CD4-positive, alpha-beta T cell treated with Interleukin-21 for 1 hour (primary cell): ENCODE measurements around the gene IRAG1.

Source experiments
- DNase-seq: peaks from one replicate; pipeline ENCODE4 v3.0.0-alpha.2; 2020

The IRAG1 gene

DNA sequence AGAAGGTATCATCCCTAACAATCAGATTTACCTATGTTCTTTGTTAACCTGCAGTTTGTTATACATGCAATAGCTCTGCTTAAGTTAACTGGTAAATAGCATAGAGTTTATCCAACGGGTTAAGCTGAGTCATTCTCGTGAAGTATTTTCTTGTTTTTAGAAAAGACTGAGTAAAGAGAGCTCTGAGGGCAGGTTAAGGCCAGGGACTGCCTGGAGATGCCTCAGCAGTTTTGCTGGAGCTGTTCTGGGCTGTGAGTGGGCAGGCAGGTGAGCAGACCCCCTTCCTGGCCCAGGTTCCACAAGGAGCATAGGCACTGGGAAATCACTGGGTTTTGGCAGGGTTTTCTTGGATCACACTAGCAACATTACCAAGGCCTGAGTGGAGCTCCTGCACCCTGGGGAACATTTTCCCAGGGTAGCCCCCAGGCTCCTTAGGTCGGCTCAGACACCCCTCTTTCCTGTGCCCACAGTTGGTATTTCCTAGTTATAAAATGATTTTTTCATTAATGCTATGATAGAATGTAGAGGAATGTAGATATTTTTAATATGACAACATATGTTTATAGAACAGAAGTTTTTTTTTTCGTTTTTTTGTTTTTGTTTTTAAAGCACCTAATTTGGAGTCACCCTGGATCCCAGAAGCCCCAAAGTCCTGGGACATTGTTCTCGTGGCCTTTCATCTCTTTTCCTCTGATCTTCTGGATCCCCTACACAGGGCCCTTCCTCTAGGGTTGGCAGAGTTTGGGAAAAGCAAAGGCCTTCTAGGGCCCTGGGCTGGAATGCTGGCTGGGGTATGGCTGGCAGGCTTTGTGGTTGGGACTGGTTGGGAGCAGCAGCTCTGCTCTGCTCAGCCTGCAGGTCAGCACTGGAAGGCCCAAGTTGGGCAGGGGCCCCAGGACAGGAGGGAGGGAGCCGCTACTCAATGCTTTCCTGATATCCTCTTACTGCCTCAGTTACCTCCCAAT, 26.7 kb downstream of the IRAG1 start:
- DNase-seq, result no peak

DNA sequence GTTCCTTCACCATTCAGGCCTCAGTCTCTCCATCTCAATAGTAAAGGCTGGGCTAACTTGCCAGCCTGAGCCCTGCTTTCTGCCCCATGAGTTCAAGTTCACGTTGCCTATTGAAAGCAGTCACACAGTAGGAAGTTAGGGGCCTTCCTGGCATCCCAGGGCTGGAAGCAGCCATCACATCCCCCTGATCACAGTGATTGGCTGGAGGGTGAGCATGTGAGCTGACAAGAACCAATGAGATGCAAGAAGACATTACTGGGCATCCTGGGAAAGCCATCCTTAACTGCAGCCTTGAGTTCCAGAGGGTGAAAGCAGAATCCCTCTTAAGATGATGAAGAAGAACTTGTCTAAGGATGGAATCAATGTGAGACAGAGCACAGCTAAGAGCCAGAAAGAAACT, 29.1 kb downstream of the IRAG1 start:
- DNase-seq, result no peak

DNA sequence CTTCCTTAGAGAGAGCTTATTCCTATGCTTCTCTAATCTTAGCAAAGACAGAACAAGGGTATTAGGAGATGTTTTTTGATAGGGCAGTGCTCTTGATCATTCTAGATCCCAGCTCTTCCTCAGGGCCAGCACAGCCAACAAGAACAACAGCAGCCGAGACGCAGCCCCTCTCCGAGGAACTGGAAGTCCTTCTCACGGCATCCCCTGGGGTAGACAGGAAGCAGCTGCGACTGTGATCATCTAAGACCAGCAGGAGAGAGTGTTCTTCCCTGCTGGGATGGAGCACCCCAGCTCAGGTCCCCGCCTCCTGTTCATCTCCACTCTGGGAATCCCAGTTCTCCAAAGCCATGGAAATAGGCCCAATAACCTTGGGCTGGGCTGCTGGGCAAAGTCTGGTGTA, 29.6 kb downstream of the IRAG1 start:
- DNase-seq, result no peak

DNA sequence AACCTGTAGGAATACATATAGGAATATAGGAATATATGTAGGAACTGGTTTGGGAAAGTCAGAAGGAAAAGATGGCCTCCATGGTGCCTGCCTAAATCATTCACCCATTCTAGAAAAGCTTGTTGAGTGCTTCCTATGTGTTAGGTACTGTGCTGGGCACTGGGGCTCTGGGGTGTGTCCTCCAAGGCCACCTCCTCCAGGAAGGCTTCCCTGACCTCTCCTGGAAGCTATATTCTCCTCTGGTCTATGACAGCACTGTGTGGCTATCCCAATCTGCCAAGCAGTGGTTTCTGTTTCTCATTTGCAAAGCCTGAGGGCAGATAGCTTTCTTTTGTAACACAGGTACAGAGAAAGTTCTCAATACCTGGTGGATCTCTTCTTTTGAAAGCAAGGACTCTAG, 30.2 kb downstream of the IRAG1 start:
- DNase-seq, result no peak

DNA sequence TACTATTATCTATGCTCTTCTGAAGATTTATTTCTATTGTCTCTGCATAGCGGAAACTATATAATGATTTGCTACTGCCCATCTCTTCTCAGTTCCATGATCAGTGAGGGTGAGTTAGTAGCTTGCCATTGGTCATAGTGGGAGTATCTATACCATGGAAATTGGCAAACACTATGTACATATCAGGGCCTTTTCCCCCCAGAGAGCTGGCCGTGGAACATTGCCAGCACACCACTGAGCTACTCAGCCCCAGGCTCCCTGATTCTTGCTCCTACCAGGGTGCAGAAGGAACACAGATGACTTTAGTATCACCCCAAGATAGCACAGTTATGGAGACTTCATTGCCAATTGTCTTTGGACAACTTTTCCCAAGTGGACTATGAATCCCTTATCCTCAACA, 33.2 kb downstream of the IRAG1 start:
- no peak for DNase-seq

DNA sequence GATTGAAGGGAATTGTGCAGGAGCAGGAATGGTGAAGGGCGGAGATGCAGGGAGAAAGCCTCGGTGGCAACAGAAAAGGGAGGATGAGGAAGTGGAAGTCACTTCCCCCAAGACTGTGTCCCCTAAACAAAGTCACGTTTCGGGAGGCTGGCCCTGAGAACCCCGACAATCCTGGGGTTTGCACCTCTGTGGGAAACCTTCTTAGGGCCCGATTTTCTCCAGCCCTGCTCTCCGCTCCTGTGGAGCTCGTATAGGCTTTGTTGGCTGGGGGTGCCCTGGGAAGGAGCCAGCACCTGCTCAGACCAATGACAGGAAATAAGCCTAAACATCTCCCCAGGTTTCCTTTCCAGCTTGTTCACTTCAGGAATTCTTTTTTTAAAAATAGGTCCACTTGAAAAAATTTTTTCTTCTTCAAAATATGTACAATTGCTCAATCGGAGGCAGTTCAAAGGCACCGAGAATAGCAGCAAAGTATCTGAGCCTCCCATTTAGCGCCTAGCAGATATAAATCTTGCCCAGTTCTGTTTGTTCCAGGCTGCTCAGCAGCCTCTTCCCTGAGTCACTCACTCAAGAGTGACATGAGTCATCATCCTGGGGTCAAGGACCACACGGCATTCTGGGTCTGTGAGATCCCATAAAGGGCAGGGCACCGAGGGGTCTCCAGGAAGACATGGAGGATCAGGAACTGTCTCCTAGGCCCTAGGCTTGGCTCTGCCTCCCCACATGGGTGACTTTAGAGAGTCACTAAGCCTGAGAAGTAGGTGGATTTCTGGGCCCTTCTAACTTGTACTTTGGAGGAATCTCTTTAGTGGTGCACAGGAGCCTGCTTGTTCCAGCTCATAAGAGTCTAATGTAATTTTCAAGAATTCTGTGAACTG, 34.0 kb downstream of the IRAG1 start:
- no peak for DNase-seq

DNA sequence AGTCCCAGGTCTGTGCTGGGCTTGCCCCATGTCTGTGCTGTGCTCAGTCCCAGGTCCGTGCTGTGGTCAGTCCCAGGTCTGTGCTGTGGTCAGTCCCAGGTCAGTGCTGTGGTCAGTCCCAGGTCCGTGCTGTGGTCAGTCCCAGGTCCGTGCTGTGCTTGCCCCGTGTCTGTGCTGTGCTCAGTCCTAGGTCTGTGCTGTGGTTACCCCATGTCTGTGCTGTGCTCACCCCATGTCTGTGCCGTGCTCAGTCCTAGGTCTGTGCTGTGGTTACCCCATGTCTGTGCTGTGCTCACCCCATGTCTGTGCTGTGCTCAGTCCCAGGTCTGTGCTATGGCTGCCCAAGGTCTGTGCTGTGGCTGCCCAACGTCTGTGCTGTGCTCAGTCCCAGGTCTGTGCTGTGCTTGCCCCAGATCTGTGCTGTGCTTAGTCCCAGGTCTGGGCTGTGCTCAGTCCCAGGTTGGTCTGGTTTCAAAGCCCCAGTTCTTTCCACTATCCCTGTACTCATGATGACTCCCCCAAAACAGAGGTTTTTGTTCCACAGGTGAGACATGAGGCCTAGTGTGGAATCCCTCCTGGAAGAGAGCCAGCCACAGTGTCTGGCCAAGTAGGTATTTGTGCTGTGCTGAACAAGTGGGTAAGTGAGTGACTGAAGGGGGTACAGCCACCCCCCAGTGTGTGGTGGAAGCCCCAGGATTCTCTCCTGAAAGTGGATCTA, 34.8 kb downstream of the IRAG1 start:
- DNase-seq, result no peak

DNA sequence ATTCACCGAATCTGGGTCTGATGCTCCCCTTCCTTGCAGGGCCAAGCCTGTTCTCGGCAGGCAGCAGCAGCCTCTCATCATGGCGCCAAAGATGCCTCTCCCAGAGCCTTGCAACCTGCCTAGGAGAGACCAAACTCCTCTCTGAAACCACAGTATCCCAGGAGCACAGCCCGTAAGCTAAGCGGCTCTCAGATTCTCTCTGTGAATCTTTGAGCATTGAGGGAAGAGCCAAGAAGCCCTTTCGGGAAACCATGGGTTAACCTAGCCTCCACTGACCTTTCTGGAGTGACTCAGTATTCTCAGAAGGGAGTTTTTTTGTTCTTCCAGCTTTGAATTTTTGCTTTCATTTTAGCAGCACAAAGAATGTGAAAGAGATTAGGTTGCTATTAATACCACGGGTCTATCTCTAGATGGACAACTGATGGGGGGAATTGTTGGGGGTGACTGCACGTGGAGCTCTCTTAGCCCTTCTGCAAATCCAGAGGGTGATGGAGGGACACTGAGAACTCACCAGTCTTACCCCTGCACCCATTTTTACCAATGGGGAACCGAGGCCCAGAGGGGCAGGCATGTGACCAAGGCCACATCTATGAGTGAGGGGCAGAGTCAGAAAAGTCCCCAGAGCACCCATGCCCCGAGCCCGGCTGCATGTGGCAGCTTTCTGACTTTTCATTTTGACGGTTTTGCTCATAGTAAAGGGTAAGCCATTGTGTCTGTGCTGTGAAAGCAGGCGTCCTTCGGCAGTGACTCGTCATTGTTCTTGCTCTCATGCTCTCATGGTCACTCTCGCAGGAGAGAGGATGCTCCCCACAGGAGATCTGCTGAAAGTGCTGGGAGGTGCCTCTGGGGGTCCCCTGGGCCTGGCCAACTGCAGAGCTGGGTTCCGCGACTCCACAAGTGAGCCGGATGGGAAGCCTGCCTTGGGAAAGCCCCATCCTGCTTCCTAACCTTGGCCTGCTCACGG, 36.0 kb downstream of the IRAG1 start:
- DNase-seq, result no peak

DNA sequence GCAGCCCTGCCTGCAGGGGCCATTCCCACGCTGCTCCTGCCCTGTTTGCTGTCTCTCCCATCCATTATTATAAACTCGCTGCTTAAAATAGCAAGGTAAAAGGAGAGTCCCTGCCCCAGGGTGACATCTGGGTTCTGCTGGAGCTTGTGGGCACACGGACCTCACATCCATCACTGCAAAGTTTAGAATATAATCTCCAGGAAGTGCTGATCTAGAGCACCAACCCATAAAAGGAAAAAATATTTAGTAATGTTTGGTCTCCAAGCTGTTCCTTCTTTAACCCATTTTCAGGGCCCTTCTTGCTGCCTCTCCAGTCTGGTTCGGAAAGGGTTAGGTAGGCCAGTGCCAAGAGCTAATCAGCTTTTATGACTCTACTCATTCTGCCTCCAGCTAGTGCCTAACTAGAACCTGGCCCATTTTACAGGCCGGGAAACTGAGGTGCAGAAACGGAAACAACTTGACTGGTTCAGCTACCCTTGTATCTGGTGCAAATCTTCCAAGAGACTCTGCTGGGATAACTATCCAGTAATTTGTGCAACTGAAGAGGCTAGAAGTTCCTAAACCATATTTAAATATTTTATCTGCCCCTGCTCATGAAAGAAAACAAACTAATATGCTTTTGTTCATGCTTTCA, 37.5 kb downstream of the IRAG1 start:
- no peak for DNase-seq

DNA sequence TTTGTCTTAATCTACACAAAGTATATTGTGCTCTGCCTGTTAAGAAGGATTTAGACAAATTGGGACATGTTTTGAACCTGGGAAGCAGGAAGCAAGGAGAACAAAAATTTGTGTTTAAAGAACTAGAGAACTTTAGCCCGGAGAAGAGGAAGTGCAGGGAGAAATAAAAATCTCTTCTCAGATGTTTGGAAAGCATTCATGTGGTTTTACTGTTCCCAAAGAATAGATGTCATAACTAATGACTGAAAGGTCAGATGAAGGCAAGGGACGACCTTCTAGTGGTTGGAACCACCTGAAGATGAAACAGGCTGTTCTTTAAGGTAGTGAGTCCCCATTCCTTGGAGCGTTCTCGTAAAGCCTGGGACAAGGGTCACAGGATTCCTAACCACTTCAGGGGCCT, 38.3 kb downstream of the IRAG1 start:
- no peak for DNase-seq

DNA sequence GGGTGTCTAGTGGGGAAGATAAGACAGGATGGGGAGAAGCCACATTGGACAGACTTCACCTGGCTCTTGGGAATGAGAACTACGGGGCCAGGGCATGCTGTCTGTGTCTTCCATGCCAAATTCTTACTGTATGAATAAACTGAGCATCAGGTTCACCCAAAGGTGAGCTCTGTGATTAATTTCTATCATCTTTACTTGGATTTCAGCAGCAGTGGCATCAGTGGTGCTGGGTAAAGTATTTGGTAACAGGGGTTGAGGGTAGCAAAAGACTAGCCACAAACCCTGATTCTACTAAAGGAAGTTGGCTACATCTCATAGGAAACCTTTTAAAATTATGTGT, 38.8 kb downstream of the IRAG1 start:
- DNase-seq, result no peak

DNA sequence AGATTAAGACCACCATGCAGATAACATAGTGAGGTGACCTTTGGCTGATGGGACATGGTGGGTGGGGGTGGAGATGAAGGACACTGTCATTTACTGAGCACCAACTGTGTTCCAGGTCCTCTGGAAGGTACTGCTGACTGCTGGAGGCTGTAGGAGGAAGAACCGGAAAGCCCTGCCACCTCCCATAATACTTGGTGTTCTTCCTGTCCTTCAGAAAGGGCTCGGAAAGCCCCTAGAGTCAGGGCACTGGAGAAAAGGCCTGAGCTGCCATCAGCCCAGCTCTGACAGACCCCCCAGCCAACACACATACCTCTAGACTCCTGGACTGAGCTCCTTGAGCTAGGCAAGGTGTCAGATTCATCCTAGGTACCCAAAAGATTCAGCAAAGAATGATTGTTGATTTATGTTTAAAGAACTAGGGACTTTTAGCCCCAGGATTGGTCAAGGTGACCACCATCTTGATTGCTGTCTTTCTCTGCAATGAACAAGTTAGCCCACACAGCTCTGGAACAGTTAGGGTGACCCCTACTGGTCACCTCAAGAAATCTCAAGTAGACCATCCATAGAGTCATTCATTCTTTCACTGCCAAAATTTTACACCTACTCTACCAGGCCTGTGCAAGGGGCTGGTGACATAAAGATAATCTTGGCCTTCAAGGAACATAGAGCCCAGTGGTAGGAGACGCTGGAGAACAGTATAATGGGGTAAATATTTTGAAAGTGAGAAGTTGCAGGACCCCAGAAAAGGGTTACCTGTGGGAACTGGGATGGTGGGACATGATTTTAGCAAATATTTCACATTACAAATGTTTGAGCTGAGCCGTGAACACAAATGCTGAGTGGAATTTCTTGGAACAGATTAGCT, 39.4 kb downstream of the IRAG1 start:
- peak; percentile 62 for DNase-seq

DNA sequence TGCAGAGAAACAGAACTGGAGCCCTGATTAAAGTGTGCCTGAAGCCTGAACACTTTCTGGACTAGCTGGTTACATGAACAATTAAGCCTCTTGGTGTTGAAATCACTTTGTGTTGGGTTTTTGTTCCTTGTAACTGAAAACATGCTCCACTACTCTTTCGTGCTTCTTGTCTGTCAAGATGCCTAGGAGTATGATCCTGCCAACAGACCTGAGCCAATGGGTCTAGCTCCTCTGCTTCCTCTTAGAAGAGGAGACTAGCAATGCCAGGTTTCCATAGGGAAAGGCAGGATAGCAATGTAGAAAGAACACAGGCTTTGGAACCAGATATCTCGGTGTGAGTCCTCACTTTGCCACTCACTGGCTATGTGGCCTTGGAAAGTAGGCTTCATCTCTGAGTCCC, 40.3 kb downstream of the IRAG1 start:
- DNase-seq, result no peak

DNA sequence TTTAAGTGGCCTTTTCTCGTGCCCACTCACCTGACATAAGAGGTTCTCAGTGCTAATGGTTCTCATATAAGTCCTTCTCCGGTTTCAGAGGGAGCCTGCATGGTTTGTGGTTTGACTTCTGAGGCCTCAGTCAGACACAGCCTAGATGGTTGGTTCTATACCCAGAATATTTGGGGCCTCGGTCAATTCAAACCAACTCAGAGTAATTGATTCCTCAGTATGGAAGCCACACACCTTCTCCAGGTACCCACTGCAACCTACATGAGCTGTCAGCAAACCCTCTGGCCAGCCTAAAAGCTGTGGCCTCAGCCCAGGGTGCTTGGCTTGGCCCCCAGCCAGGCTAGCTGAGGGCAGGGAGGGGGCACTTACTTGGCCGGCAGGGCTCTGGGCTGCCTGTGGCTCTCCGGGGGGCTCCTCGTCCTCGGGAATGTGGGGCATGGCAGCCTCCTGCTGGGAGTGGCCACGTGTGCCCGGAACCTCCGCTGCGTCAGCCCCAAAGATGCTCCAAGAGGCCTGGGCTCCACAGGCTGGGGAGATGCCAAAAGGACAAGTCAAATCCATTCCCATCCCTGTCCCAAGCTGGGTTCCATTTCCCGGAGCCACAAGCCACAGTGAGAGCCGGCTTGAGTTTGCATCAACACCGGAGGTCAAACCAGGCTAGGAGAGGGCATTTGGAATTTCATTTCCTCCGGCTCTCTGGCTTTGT, 41.7 kb downstream of the IRAG1 start:
- DNase-seq, result no peak

DNA sequence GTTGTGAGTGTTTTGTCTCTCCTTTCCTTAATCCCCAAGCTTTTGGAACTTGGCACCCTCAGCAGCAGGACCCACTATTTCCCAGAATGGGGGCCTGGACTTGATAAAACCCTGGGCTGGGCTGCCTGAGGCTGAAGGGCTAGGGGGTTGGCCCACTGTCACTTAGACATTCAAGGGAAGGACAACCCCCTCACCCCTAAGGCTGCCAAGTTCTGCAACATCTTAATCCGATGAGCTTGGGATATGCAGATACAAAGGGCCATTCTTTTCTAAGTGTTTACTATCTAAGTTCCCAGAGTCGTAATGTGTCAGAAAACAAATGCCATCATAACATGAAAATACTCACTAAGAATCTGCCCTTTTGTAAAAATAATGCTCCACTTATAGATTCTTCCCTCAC, 42.9 kb downstream of the IRAG1 start:
- DNase-seq, result no peak

DNA sequence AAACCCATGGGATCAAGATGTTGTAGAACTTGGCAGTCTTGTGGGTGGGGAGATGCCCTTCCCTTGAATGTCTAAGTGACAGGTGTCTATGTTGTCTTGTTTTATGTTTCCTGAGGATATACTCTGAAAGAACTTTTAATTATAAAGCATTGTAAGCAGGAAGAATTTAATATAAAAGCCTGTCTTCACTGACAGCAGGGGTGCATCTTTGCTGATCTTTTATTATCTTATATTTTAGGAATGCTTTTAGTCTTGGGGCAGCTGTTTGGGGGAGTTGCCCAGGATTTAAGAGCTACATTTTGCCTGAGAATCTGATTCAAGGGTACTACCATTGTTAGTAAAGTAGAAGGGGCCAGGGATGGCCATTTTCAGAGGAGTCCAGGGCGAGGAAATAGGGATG, 43.4 kb downstream of the IRAG1 start:
- DNase-seq, result no peak

DNA sequence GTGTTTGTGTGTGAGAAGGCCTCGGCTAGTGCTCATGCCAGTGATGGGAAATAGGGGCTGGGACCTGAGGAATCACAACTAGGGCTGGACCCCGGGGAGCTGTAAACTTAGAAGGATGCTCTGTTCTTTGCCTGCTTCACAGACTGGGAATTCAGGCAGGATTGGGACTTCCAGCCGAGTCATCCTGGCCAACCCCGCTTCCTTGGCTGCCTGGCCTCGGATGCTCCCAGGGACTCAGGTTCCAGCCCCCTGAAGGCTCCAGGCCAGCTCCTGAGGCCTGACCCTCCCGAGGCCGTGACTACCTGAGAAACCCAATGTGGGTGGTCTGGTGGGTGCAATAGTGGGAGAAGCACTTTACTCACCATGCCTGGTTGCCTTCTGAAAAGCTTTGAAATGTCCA, 44.7 kb downstream of the IRAG1 start:
- DNase-seq, result no peak

DNA sequence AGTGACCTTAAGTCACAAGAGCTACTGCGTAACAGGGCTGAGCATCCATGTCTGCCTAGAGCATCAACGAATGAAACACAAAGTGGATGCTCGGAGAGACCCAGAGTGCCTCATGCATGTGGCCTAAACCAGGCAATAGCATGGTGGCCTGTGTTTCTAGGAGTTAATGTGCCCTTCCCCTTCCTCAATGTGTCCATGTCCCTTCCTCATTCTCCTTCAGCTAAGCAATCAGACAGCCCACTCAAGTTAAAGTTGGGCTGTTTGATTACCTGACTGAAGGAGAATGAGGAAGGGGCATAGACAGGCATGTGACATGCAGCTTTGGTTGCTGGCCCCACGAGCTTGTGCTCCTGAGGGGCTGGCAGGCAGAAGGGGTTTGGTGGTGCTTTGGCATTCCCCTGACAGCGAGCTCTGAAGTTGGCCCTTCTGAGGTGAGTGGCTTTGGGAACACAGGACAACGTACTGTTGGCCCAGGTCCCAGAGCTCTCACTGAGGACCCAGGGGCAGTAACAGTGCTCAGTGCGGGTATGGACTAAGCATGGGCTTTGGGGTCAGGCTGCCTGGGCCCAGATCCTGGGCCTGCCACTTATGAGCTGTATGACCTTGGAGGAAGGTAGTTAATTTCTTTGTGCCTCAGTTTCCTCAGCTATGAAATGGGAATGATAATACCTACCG, 46.7 kb downstream of the IRAG1 start:
- no peak for DNase-seq

DNA sequence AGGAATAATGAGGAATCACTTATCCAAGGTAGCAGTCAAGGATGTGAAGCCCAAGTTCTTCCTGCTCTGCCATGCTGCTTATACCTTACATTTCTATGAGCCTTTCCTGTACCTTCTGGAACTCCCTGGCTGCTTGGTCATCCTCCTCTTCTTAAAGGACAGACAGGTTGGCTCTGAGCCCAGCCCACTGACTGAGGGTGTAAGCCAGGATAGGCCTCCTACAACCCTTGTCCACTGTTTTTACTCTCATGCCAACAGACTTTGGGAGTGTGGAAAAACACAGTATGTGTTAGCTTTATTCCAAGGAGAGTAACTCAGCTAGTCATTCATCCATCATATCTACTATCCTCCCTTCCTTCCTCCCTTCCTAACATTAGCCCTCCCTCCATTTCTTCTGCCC, 47.5 kb downstream of the IRAG1 start:
- DNase-seq, result no peak
